HG03175 (cell line): ENCODE data around the gene PDCL2.
"Not testable (repeated sequence)": the region's sequence is repeated elsewhere in the genome, so short reads cannot be mapped to it uniquely, and the experiment has no call there.

ENCODE experiments used
- ATAC-seq: cut with Tn5 transposase; IDR thresholded peaks from one replicate; pipeline ENCODE4 v1.9.1; 2021; ENCODE audit warnings: mild to moderate bottlenecking, moderate library complexity; ENCODE audit not compliant: unreplicated experiment

Gene PDCL2, protein sequence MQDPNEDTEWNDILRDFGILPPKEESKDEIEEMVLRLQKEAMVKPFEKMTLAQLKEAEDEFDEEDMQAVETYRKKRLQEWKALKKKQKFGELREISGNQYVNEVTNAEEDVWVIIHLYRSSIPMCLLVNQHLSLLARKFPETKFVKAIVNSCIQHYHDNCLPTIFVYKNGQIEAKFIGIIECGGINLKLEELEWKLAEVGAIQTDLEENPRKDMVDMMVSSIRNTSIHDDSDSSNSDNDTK

DNA sequence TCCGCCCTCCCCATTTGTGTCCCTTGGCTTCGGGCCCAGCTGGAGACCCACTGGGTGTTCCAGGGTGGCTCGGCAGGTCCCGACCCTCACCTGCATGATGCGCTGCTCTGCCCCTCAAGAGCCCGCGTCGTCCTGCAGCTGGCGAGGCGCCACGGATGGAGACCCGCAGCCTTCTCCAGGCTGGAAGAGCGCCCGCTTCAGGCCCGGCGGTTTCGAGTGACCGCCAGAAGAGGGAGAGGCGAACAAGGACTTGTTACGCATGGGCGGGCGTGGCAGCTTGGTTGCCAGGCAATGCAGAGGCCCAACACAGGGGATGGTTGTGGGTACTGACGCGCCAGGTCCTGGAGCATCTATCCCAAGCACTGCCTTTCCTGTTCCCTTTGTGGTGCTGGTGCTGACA, at the start of gene PDCL2:
TSS of gene PDCL2 (minus strand) at position 232 of the 400 bp plus-strand sequence. CDS start at position 96, 136 bp downstream.
- ATAC-seq, result no peak

GRCh38 chr4:55637272-55637820, 45.3 kb upstream of the PDCL2 start:
- ATAC-seq, result no peak

DNA sequence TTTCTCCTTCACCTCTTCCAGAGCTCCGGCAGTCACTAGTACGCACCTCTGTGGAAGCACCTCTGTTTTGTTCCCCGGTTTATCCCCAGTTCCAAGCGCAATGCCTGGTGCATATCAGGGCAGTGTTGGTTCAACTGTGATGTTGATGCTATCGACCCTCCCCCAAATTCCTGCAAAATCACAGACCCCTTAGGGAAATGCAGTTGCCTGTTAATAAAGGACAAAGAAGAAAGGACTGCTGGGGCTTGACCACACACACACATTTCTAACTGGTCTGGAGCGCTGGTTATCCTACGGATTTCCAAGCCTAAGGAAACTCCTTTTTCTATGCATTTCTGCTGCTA, 44.6 kb upstream of the PDCL2 start:
- no peak for ATAC-seq

DNA sequence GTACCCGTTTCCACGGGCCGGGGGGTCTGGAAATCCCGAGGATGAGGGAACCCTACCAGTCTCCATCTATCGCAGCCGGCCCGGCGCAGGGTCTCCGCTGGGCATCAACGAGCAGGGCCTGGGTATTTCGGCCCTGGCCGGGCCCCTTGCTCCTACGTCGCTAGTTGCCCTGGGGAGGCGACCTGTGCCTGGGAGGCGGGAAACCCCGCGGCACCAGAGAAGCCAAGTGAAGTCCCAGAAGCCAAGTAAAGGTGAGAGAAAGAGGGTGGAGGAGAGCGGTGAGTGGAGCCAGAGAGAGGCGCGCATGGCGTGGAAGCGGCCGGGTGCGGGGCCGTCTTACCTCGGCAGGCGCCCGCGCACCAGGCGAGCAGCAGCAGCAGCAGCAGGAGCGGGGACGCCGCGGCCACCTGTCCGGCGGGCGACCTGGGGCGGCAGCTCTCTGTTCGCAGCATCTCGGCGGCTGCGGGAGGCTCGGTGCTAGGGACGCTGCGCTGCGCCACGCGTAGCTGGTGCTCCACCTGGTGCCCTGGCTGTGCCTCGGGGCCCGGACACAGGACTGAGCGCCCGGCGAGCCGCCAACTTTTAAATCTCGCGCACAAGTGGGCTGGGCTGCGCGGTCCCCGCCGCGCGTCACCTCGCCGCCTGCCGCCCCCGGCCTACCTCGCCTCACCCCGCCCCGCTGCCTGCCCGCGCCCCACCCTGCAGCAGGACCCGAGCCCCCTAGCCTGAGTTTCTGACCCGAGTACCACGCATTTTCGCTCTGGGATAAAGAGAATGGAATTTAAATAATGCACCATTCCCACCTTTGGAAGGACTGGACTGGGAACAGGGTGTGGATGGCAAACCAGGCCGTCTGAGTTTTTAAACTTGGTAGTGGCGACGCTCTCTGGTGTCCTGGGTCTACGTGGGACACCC, 44.0 kb upstream of the PDCL2 start, which contains the start of gene NMU:
TSS of gene NMU (minus strand) at position 558 of the 915 bp plus-strand sequence. CDS start at position 452, 106 bp downstream.
- no peak for ATAC-seq

- ATAC-seq, result no peak
Measured at GRCh38 chr4:55635282-55635681, 43.2 kb upstream of the PDCL2 start.

GRCh38 chr4:55634417-55635128, 42.5 kb upstream of the PDCL2 start:
- no peak for ATAC-seq

DNA sequence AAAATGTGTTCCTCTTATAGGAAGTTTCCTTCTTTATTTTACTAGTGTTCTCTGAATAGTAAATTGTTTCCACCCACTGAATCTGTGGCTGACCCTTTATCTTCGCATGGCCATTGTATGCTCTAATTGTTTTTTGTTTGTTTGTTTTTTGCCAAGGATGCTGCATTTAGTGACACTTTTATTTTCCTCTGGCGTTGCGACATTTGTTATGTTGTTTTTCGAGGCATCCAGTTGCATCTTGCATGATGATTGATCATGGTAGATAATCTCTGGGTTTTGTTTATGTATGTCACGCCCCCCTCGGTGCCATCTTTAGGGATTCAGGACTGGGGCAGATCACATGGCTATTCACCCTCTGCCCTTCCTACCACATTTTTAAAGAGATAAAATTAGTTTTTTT, 41.9 kb upstream of the PDCL2 start:
- no peak for ATAC-seq

DNA sequence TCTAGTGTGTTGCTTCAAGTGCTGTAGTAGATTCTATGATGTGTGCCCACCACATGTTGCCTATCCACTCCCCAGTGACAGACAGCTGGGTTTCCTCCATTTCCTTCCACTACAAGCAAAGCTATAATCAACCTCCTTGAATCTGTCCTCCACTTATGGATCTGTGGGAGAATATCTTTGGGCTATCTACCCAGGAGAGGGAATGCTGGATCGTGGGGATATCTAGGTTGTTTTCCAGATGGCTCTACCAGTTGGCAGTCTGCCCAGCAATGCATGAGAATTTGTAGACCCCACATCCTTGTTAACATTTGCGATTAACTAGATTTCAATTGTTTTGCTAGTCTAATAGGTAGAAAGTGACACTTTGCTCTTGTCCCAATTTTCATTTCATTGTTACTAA, 33.8 kb upstream of the PDCL2 start:
- ATAC-seq, result no peak

DNA sequence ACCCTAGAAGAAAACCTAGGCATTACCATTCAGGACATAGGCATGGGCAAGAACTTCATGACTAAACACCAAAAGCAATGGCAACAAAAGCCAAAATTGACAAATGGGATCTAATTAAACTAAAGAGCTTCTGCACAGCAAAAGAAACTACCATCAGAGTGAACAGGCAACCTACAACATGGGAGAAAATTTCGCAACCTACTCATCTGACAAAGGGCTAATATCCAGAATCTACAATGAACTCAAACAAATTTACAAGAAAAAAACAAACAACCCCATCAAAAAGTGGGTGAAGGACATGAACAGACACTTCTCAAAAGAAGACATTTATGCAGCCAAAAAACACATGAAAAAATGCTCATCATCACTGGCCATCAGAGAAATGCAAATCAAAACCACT, 32.0 kb upstream of the PDCL2 start:
- not testable (repeated sequence) for ATAC-seq

- ATAC-seq, result no peak
Measured at GRCh38 chr4:55618546-55619143, 26.6 kb upstream of the PDCL2 start.

GRCh38 chr4:55617587-55618197, 25.6 kb upstream of the PDCL2 start:
- peak; percentile 84 for ATAC-seq

GRCh38 chr4:55615008-55615407, 23.0 kb upstream of the PDCL2 start:
- no peak for ATAC-seq

DNA sequence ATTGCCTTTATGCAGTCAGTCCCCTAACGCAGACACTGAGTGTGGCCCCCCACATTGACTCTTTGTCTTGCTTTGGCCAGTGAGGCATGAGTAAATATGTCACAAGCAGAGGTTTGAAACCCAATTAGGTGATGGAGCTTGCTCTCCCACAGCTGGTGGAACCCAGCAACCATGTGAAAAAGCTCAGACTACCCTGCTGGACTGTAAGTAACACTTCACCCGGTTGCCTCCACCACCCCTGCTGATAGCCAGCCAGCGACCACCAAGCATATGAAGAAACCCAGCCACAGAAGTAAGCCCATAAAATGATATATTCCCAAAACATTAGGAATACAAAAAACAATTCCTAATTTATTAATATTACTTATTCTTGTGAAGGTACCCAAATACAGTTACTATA, 21.6 kb upstream of the PDCL2 start:
- no peak for ATAC-seq

GRCh38 chr4:55612341-55612740, 20.3 kb upstream of the PDCL2 start:
- ATAC-seq, result no peak

- ATAC-seq, result no peak
Measured at GRCh38 chr4:55611358-55612059, 19.5 kb upstream of the PDCL2 start.

- ATAC-seq, result no peak
Measured at GRCh38 chr4:55610381-55610780, 18.3 kb upstream of the PDCL2 start.

DNA sequence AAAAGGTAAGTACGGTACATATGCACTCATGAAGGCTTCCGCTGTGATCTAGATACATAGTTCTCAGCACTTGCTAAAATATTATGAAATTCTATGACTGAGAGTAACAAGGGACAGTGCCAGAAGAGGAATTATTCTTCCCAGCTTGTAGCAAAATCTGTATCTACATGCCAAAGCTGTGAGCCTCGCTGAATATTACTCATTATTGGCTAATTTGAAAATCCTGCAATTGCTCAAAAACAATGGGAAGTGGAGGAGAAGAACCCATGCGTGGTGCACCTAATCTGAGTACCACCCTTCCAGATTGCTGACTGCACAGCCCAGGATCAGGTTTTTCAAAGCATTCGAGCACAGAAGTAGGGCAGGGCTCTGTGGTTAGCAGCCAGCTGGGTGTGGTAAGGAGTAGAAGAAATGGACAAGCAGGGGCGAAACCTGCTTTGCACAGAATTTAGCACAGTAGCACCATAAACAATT, 17.4 kb upstream of the PDCL2 start:
- ATAC-seq, result no peak

DNA sequence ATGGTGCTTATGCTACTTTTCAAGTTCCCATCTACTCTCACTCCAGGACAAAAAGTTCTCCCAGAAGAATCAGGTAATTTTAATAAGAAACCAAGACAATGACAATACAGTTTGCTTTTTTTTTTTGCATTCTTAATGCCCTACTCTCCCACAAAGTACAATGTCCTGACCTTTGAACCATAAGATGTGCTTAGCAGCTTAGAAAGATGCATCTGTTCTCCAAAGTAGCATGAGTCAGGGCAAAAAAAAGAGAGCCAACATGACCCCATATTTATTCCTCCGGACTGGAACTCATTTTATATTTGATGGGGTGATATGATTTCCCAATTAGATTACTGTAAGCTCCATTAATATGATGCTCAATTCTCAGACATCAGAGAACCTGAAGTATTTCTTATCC, 16.5 kb upstream of the PDCL2 start:
- no peak for ATAC-seq

GRCh38 chr4:55604996-55605395, 13.0 kb upstream of the PDCL2 start:
- ATAC-seq, result no peak

DNA sequence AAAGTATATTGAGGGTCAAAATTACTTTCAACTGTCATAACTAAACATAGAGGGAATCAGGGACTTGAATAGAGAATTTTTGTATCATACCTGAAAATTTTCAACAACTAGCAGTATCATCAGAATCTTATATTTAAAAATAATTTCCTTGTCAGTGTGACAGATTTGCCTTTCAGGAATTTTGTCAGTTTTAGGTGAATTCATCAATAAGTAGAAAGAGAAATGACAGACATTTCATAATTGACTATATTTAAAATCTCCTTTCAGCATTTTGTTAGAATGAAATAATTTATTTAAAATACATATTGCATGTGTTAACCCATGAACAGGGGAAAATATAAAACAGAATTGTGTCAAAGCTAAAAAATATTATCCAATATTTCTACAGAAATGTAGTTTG, 8.6 kb upstream of the PDCL2 start:
- ATAC-seq, result no peak
